H9 (cell line): ENCODE data around the gene MTMR3. TPM values are rescaled to one million over a fixed set of nuclear protein-coding genes. Genes with fewer than 3 reads are reported as not detected.

Experiments
- DNase-seq: peaks from one replicate; pipeline ENCODE4 v3.0.0-alpha.2; 2017
- H2AFZ ChIP-seq: one replicate; pipeline ENCODE4 v1.6.1; 2013; ENCODE audit warnings: mild to moderate bottlenecking, low read length, control low read depth, moderate library complexity
- H2AK5ac ChIP-seq: 2 replicates; pipeline ENCODE4 v1.6.1; 2013; ENCODE audit warnings: low read length, control low read depth, mixed read lengths; ENCODE audit not compliant: insufficient read length
- H2BK120ac ChIP-seq: one replicate; pipeline ENCODE4 v1.6.1; 2013; ENCODE audit warnings: low read depth, mild to moderate bottlenecking, low read length, control low read depth, inconsistent platforms; ENCODE audit not compliant: poor library complexity, severe bottlenecking
- H2BK12ac ChIP-seq: 2 replicates; pipeline ENCODE4 v1.6.1; 2013; ENCODE audit warnings: low read length, control low read depth, mixed read lengths, low read depth; ENCODE audit not compliant: insufficient read length
- H2BK15ac ChIP-seq: 2 replicates; pipeline ENCODE4 v1.6.1; 2013; ENCODE audit warnings: low read depth, low read length, control low read depth
- H2BK20ac ChIP-seq: one replicate; pipeline ENCODE4 v1.6.1; 2013; ENCODE audit warnings: low read depth, mild to moderate bottlenecking, low read length, control low read depth, inconsistent platforms; ENCODE audit not compliant: poor library complexity, severe bottlenecking
- H2BK5ac ChIP-seq: 2 replicates; pipeline ENCODE4 v1.6.1; 2013; ENCODE audit warnings: low read length, control low read depth, mixed read lengths; ENCODE audit not compliant: insufficient read length
- H3K14ac ChIP-seq: 2 replicates; pipeline ENCODE4 v1.6.1; 2013; ENCODE audit warnings: low read length, control low read depth; ENCODE audit not compliant: insufficient read depth
- H3K18ac ChIP-seq: 2 replicates; pipeline ENCODE4 v1.6.1; 2013; ENCODE audit warnings: low read depth, mild to moderate bottlenecking, mixed read lengths, low read length, control low read depth; ENCODE audit not compliant: insufficient read length
- H3K23ac ChIP-seq: 2 replicates; pipeline ENCODE4 v1.6.1; 2013; ENCODE audit warnings: low read length, control low read depth, mixed read lengths, low read depth; ENCODE audit not compliant: insufficient read length
- H3K23me2 ChIP-seq: 2 replicates; pipeline ENCODE4 v1.6.1; 2013; ENCODE audit warnings: low read depth, mild to moderate bottlenecking, mixed read lengths, low read length, control low read depth; ENCODE audit not compliant: insufficient read length, poor library complexity, severe bottlenecking
- H3K27ac ChIP-seq: 2 replicates; pipeline ENCODE4 v1.5.1; 2013; ENCODE audit warnings: low read length, control low read depth, mixed read lengths, low read depth; ENCODE audit not compliant: insufficient read length
- H3K27me3 ChIP-seq: 2 replicates; pipeline ENCODE4 v1.6.1; 2013; ENCODE audit warnings: low read length, control low read depth, inconsistent platforms; ENCODE audit not compliant: insufficient read depth
- H3K4ac ChIP-seq: 2 replicates; pipeline ENCODE4 v1.6.1; 2013; ENCODE audit warnings: low read depth, mild to moderate bottlenecking, control low read depth, inconsistent platforms, low read length, moderate library complexity
- H3K4me1 ChIP-seq: 2 replicates; pipeline ENCODE4 v1.6.1; 2013; ENCODE audit warnings: low read length, control low read depth, inconsistent platforms; ENCODE audit not compliant: insufficient read depth
- H3K4me2 ChIP-seq: 2 replicates; pipeline ENCODE4 v1.6.1; 2013; ENCODE audit warnings: low read length, control low read depth, mixed read lengths; ENCODE audit not compliant: insufficient read length, insufficient read depth
- H3K56ac ChIP-seq: 2 replicates; pipeline ENCODE4 v1.6.1; 2013; ENCODE audit warnings: low read depth, mild to moderate bottlenecking, mixed read lengths, low read length, control low read depth; ENCODE audit not compliant: insufficient read length
- H3K79me1 ChIP-seq: 2 replicates; pipeline ENCODE4 v1.6.1; 2013; ENCODE audit warnings: low read depth, mild to moderate bottlenecking, moderate library complexity, low read length, control low read depth, inconsistent platforms; ENCODE audit not compliant: insufficient read depth, poor library complexity, severe bottlenecking
- H3K79me2 ChIP-seq: 2 replicates; pipeline ENCODE4 v1.6.1; 2013; ENCODE audit warnings: low read length, control low read depth, inconsistent platforms; ENCODE audit not compliant: insufficient read depth
- H3K9ac ChIP-seq: 2 replicates; pipeline ENCODE4 v1.6.1; 2013; ENCODE audit warnings: low read length, control low read depth, mixed read lengths; ENCODE audit not compliant: insufficient read length; ENCODE audit errors: extremely low read depth
- H3K9me3 ChIP-seq: one replicate; pipeline ENCODE4 v1.6.1; 2013; ENCODE audit warnings: low read depth, low read length, inconsistent platforms; ENCODE audit not compliant: control insufficient read depth
- H3T11ph ChIP-seq: one replicate; pipeline ENCODE4 v1.6.1; 2013; ENCODE audit warnings: mild to moderate bottlenecking, low read length, control low read depth, inconsistent platforms
- H4K20me1 ChIP-seq: one replicate; pipeline ENCODE4 v1.6.1; 2013; ENCODE audit not compliant: control insufficient read depth, insufficient read length, insufficient read depth
- H4K5ac ChIP-seq: 2 replicates; pipeline ENCODE4 v1.6.1; 2013; ENCODE audit warnings: low read depth, mild to moderate bottlenecking, mixed read lengths, low read length, control low read depth; ENCODE audit not compliant: insufficient read length
- H4K8ac ChIP-seq: replicated peaks from 2 replicates; pipeline ENCODE4 v1.6.1; 2013; ENCODE audit warnings: low read length, control low read depth, mixed read lengths, low read depth; ENCODE audit not compliant: insufficient read length
- H4K91ac ChIP-seq: 2 replicates; pipeline ENCODE4 v1.6.1; 2013; ENCODE audit warnings: low read depth, mild to moderate bottlenecking, moderate library complexity, mixed read lengths, low read length, control low read depth; ENCODE audit not compliant: insufficient read length
- H3K27ac Mint-ChIP-seq, 3 experiments: 2 replicates in 2 of 3; 3 replicates in 1 of 3; pipeline ENCODE4 v1.8.0; 2020 to 2021; ENCODE audit warnings: mixed read lengths in 3 of 3, mild to moderate bottlenecking in 1 of 3, moderate library complexity in 1 of 3
- H3K27me3 Mint-ChIP-seq: 2 replicates; pipeline ENCODE4 v1.8.0; 2021; ENCODE audit warnings: low read depth, mild to moderate bottlenecking, moderate library complexity, mixed read lengths
- H3K36me3 Mint-ChIP-seq, 3 experiments: 2 replicates in 2 of 3; 3 replicates in 1 of 3; pipeline ENCODE4 v1.8.0; 2020 to 2021; ENCODE audit warnings: low read depth in 3 of 3, mixed read lengths in 3 of 3; ENCODE audit not compliant: insufficient read depth in 1 of 3
- H3K4me1 Mint-ChIP-seq, 2 experiments: 2 replicates each; pipeline ENCODE4 v1.8.0; 2020; ENCODE audit warnings: mixed read lengths in 2 of 2
- H3K4me3 Mint-ChIP-seq, 2 experiments: 2 replicates in 1 of 2; 3 replicates in 1 of 2; pipeline ENCODE4 v1.8.0; 2020 to 2021; ENCODE audit warnings: mild to moderate bottlenecking in 2 of 2, mixed read lengths in 2 of 2, moderate library complexity in 1 of 2
- H3K9me3 Mint-ChIP-seq, 2 experiments: 2 replicates in 1 of 2; 3 replicates in 1 of 2; pipeline ENCODE4 v1.8.0; 2020; ENCODE audit warnings: mild to moderate bottlenecking in 2 of 2, mixed read lengths in 2 of 2, moderate library complexity in 1 of 2
- WGBS: extraction: QIAGEN DNeasy Blood & Tissue Kit; methylation state at CpG from one replicate; pipeline ENCODE4 v1.1.7; 2013; ENCODE audit warnings: missing lambda C conversion rate, low lambda C conversion rate, mixed read lengths; ENCODE audit not compliant: insufficient read length; ENCODE audit errors: extremely low coverage; 5-methylcytosine and 5-hydroxymethylcytosine counted together
- total RNA-seq: library from RNA; stranded (reverse); gene quantifications from 2 replicates; pipeline ENCODE4 v1.2.1, GENCODE V29; 2021
- TF ChIP-seq, protein P1 (sequence below): fragments of 200-600 bp; sonication (generic); conservative IDR thresholded peaks from 3 replicates; pipeline ENCODE4 v1.8.0; 2021; ENCODE audit warnings: antibody characterized with exemption, mild to moderate bottlenecking

MTMR3 gene
- total RNA-seq, 1 experiment from 2014 or later: 19.8 TPM

- Histone ChIP-seq H3K9ac (no peak overlapping the region), H4K91ac (no peak overlapping the region), H3K27me3 (no peaks in the 10 kb centered on the region), H2BK12ac (no peak overlapping the region), H2AK5ac (no peak overlapping the region), H3K4me1 (no peaks in the 10 kb centered on the region), H2BK120ac (no peak overlapping the region), H3K27ac (no peak overlapping the region), H2BK5ac (no peak overlapping the region), H3K9me3 (no peaks in the 10 kb centered on the region), H2AFZ (no peak overlapping the region), H3K79me1 (no peaks in the 10 kb centered on the region), H3K4ac (no peak overlapping the region), H3K79me2 (no peaks in the 10 kb centered on the region), H4K5ac (no peak overlapping the region), H3K56ac (no peak overlapping the region), H3K14ac (no peak overlapping the region), H2BK15ac (no peak overlapping the region), H3K23me2 (no peaks in the 10 kb centered on the region), H3T11ph (no peak overlapping the region), H4K8ac (no peak overlapping the region), H4K20me1 (no peaks in the 10 kb centered on the region), H2BK20ac (no peak overlapping the region), H3K18ac (no peak overlapping the region), H3K23ac (no peak overlapping the region), H3K4me2 (no peak overlapping the region)
- Mint-ChIP-seq H3K27me3 (no peaks in the 10 kb centered on the region), H3K9me3 (no peaks in the 10 kb centered on the region), H3K36me3 (no peaks in the 10 kb centered on the region), H3K4me3 (no peak overlapping the region), H3K27ac (no peak overlapping the region), H3K4me1 (no peaks in the 10 kb centered on the region)
- TF ChIP-seq, protein P1, sequence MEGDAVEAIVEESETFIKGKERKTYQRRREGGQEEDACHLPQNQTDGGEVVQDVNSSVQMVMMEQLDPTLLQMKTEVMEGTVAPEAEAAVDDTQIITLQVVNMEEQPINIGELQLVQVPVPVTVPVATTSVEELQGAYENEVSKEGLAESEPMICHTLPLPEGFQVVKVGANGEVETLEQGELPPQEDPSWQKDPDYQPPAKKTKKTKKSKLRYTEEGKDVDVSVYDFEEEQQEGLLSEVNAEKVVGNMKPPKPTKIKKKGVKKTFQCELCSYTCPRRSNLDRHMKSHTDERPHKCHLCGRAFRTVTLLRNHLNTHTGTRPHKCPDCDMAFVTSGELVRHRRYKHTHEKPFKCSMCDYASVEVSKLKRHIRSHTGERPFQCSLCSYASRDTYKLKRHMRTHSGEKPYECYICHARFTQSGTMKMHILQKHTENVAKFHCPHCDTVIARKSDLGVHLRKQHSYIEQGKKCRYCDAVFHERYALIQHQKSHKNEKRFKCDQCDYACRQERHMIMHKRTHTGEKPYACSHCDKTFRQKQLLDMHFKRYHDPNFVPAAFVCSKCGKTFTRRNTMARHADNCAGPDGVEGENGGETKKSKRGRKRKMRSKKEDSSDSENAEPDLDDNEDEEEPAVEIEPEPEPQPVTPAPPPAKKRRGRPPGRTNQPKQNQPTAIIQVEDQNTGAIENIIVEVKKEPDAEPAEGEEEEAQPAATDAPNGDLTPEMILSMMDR: no peak
- DNase-seq: peak; percentile 38
- WGBS: no CpG with 5 or more reads among the region's 3 CpGs
Measured at GRCh38 chr22:30047364-30047738, 164.4 kb downstream of the MTMR3 start.
